T47D (cell line): ENCODE results near the gene FBP2.
A peak's percentile ranks its signal among the peaks of the same experiment; 100 is the strongest.
"Not testable (repeated sequence)": the region's sequence is repeated elsewhere in the genome, so short reads cannot be mapped to it uniquely, and the experiment has no call there.

ENCODE experiments used
- DNase-seq, 2 experiments: peaks; one replicate each; pipeline versions ENCODE4 v3.0.0 to v3.0.0-alpha.2; 2011 to 2012; ENCODE audit warnings: low read depth in 1 of 2, low spot score in 1 of 2
- JUND ChIP-seq: IDR thresholded peaks from 2 replicates; pipeline ENCODE4 v1.6.1; 2012; ENCODE audit warnings: low read depth
- in situ Hi-C: cut with HindIII; loops from 2 replicates; pipeline ENCODE4 v1.10.0; 2016; ENCODE audit warnings: low sequenced_read_pairs, low pct_unique_long_range_greater_than_20kb

FBP2 gene

DNA sequence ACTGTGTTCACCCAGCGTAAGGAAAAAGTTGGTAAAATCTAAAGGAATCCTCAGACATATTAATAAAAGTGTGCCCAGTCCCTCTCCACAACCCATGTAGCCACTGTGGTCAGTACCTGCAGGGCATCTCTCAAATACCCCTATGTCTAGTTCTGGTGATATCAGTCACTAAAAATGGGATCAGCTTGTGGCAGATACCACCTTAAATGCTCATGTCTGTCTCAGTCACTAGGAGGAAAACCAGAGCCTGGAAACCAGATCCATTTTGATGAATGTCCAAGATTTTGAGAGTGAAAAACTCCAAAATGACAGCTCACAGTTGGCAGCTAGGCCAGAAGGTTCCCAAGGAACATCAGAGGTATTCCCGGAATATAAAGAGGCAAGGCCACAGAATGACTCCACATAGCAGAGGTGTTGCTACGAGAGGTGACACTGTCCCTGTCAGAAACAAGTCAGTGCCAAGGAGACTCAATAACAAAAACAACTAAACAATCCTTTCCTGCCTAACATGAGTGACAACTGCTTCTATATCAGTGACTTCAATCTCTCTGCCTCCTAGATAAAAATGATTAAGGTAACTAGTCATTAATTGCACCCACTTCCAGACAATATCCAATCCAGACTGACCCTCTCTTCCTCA is 25.3 kb downstream of the FBP2 start:
- TF ChIP-seq JUND, result no peak
- in situ Hi-C loops, result no loop called here

DNA sequence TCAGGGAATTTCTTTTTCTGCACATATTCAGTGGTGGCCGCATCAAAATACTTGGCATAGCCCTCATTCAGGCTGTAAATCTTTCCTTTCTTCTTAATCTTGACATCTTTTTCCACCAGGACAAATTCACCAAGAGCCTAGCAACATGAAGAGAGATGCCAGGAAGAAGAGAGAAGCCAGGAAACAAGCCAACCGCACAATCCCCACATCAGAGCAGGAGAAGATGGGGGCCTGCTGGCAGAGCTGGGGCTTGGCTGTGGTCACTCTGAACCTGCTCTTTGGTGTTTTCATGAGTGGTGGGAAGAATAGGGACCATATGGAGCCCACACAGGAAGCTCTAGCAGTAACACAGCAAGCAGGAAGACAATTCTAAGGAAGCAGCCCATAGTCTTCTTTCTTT is 26.4 kb downstream of the FBP2 start:
- in situ Hi-C loops, result no loop called here
- TF ChIP-seq JUND, result no peak
- no peak for DNase-seq

More for the DNA sequence above, 25.3 kb downstream of the FBP2 start:
- no peak for DNase-seq

DNA sequence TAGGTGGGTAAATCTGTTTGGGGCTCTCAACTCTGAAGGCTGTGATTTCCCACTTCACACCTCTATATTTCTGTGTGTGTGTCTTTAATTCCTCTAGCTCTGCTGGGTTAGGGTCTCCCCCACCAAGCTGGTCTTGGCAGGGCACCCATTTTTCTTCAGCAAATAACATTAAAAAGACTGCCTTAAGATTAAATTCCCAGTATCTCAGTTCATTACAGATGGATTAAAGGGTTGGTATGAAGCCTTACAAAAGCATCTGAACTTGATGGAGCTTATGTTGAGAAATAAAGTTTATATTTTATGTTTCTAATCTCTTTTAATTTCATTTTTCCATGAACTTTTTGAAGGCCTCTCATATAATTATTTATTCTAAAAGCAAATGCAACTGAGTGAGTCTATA is 27.1 kb downstream of the FBP2 start:
- TF ChIP-seq JUND, result no peak
- in situ Hi-C loops, result no loop called here
- no peak for DNase-seq

DNA sequence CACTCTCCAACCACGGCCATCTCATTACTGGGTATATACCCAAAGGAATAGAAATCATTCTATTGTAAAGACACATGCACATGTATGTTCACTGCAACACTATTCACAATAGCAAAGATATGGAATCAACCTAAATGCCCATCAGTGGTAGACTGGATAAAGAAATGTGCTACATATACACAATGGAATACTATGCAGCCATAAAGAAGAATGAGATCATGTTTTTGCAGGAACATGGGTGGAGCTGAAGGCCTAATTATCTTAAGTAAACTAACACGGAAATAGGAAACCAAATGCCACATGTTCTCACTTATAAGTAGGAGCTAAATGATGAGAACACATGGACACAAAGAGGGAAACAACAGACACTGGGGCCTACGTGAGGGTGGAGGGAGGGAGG is 29.3 kb downstream of the FBP2 start:
- in situ Hi-C loops, DNase-seq: not testable (repeated sequence)

DNA sequence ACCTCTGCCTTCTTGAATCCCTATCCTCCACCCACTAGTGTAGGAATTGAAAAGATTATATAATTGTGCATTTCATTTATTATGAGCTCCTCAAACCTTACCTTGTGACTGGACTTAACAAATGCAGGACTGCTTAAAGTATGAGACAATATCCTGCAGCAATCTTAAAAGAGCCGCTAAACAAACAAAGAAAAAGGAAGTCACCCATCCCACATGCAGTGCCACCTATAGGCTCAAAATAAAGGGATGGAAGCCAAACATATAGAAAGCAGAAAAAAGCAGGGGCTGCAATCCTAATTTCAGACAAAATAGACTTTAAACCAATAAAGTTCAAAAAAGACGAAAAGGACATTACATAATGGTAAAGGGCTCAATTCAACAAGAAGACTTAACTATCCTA is 30.1 kb downstream of the FBP2 start:
- in situ Hi-C loops, result no loop called here
- TF ChIP-seq JUND, result no peak
- DNase-seq, result peak in 1 of 2 experiments; percentile 13

DNA sequence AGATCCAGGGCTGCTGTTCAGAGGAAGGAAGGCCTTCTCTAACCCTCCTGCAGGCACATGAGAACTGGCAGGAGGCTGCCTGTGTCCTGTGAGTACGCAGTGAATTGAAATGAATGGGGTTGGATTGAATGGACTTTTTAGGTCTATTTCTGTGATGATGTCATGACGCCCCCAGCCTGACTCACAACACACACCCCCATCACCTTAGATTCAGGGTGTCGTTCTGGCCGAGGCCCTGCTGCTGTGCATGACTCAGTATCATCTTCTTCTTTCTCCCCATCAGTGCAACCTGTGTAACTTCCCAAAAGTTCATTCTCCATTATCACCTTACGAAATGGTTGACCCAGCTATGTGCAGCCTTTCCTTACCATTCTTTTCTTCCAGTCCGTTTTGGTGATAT is 33.4 kb downstream of the FBP2 start:
- in situ Hi-C loops, result no loop called here
- no peak for DNase-seq
- no peak for TF ChIP-seq JUND

DNA sequence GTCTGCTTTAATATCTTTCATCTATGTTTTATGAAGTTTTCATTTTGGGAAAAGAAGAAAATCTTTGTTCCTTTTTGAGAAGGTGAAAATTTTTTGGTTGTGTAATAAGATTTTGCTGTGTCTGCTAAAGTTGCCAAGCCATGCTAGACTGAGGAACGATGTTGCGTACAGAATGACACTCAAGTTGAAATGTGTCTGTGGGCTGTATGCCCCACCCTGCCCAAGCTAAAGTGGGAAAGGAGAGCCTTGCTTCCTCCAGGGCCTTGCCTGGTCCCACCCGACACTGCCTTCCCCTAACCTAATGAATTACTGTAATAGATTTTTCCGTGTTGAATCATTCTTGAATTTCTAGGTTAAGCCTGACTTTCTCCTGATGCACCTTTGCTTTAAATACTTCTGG is 36.2 kb downstream of the FBP2 start:
- no peak for TF ChIP-seq JUND
- DNase-seq, result no peak
- in situ Hi-C loops, result no loop called here

DNA sequence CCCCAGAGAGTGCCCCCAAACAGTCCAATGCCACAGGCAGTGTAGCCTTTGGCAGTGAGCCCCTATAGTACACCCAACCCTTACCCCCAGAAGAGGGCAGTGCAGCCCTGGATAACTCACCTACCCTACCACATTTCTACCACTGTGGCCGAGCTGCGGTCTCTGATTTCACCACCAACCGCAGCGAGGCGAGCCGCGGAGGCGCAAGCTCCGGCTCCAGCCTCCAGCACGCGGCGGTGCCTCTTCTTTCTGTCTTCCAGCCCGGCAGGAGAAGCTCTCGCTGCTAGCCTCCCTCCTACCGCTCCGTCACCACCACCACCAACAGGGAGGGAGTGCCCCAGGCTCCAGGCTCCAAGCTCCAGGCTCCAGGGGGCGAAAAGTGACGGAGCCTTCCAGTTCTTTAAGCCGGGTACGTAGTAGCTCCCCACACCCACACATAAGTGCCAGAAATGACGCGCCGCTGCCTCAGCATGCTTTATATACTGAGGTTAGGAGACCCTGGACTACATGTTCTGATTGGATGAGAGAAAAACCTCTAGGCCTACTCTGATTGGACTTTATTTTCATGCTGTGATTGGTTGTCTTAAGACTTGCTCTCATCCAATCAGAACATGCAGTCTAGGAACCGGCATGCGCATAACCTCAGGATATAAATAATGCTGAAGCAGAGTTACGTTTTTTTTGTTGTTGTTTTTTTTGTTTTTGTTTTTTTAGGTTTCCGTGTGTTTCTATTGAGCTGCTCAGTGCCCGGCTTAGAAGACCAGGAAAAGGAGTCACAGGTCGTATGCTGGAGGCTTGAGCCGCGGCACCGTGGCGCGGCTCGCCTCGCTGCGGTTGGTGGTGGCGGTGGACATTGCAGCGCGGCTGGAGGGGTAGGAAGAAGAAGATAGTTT is 38.9 kb downstream of the FBP2 start, which contains the start of gene PCAT7:
PCAT7 (plus strand) TSS at position 645 of the 893 bp plus-strand sequence.
- TF ChIP-seq JUND, result no peak
- DNase-seq, result peak; percentile 34 to 88
- in situ Hi-C loops, result no loop called here

DNA sequence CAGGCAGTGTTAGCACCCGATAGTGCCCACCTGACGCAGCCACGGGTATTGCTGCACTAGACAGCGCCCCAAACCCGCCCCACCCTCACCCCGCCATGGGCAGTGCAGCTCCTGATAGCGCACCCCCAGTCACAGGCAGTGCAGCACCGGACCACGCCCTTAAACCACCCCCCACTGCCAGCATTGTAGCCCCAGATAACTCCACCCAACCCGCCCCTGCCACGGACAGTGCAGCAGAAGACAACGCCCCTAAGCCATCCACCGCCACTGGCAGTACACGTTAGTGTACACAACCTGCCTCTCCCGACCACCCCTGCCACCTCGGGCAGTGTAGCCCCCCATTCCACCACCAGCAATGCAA is 39.6 kb downstream of the FBP2 start:
- in situ Hi-C loops, result no loop called here
- DNase-seq, result peak in 1 of 2 experiments; percentile 10
- TF ChIP-seq JUND, result no peak

DNA sequence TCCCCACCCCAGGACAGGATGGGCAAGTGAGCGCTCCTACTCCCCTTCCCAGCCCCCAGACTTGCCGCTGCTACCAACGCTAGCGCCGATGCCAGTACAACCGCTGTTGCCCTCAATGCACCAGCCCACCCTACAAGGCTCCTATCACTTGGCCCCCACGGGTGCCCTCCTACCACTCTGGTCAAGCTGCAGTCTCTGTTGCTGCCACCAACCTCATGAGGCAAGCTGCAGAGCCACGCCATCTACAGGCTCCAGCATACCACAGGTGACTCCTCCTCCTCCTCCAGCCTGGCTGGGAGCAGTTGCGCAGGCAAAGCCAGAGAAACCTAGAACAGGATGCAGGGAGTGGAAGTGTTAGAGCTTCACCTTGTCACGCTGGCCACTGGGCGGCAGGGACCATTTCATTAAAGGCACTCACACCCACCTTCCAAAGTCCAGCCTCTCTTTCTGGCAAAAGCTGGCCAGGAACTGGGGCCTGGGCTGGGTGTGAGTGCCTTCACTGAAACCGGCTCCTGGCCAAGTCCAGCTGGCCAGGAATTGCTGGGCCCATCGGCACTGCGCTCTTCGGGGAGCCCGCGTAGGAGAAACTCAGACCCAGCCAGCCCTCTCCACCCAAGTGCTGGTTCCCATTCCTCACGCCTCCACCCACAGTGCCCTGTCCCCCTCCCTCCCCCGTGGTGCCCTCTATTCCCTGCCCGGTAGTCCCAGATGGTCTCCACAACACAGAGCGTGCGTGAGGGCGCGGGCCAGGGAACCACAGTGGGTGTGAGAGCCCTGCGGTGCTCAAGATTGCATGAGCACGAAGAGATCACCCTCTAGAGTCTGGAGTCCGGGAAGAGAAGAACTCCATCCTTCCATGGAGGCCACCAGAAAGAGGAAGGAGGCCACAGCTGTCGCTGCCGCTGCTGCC is 40.3 kb downstream of the FBP2 start:
- in situ Hi-C loops, result no loop called here
- DNase-seq, result peak in 1 of 2 experiments; percentile 52
- TF ChIP-seq JUND, result no peak

DNA sequence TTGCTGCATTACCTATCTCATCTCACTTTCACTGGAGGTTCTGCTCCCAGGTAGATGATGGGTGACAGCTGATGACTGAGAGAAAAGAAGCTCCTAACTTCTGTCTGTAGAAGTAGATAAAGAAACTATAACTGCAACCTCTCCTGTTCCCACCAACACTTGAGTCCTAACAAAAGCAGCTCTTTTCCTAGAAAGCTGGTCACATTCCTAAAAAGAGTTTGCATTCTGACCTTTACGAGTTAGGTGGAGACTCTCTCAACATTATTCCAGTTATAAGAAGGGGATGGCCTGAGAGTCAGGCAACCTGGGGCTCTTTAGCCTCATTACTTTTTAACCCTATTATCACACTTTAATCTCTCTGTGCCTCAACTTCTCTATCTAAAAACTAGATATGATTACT is 47.7 kb downstream of the FBP2 start:
- no peak for TF ChIP-seq JUND
- in situ Hi-C loops, result no loop called here
- no peak for DNase-seq

DNA sequence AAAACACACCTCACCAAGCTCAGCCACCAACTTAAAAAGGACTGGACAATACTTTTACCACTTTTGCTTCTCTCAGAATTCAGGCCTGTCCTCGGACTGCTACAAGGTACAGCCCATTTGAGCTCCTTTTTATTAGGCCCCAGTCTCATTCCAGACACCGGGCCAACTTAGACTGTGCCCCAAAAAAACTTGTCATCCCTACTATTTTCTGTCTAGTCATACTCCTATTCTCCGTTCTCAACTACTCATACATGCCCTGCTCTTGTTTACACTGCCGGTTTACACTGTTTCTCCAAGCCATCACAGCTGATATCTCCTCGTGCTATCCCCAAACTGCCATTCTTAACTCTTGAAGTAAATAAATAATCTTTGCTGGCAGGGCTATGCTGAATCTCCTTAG is 49.3 kb downstream of the FBP2 start:
- in situ Hi-C loops, DNase-seq: not testable (repeated sequence)
